DOHH2 (cell line): ENCODE measurements around the gene HK1.

Experiments
- EZH2phosphoT487 ChIP-seq: fragments of 200-600 bp; sonication (generic); IDR thresholded peaks from 2 replicates; pipeline ENCODE4 v1.6.1; 2017; ENCODE audit warnings: borderline replicate concordance, mild to moderate bottlenecking, antibody characterized with exemption, low read length, moderate library complexity, mixed read lengths
- TF ChIP-seq, protein P1 (sequence below): fragments of 200-600 bp; sonication (generic); IDR thresholded peaks from one replicate; pipeline ENCODE4 v1.5.1; 2014; ENCODE audit warnings: antibody characterized with exemption, mild to moderate bottlenecking, low read depth, low read length; ENCODE audit not compliant: poor library complexity, severe bottlenecking

DNA sequence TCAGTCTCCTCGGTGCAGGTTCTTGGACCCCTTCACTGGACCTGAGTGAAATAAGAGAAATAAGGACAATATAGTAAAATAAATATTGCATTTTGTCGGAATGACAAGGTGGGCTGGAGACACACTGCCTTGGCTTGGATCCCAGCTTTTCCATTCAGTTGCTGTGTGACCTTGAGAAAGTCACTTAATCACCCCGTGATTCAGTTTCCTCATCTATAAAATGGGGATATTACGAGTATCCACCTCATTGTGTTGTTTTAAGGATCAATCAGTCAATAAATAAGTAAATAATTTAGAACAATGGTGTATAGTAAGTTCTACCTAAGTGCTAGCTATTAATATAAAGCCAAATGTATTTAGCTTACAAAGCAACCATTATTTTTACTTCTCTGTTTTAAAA, 29.1 kb downstream of the HK1 start:
- TF ChIP-seq, protein P1, sequence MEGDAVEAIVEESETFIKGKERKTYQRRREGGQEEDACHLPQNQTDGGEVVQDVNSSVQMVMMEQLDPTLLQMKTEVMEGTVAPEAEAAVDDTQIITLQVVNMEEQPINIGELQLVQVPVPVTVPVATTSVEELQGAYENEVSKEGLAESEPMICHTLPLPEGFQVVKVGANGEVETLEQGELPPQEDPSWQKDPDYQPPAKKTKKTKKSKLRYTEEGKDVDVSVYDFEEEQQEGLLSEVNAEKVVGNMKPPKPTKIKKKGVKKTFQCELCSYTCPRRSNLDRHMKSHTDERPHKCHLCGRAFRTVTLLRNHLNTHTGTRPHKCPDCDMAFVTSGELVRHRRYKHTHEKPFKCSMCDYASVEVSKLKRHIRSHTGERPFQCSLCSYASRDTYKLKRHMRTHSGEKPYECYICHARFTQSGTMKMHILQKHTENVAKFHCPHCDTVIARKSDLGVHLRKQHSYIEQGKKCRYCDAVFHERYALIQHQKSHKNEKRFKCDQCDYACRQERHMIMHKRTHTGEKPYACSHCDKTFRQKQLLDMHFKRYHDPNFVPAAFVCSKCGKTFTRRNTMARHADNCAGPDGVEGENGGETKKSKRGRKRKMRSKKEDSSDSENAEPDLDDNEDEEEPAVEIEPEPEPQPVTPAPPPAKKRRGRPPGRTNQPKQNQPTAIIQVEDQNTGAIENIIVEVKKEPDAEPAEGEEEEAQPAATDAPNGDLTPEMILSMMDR = no peak
- TF ChIP-seq EZH2phosphoT487 = no peak
